Esophagus squamous epithelium (tissue), 4 donors: ENCODE data around the gene PRDM4.

Experiments
- POLR2A ChIP-seq, 4 donors: fragments of 450-650 bp; IDR thresholded peaks; one replicate each; pipeline ENCODE4 v1.6.1; 2017; ENCODE audit warnings: antibody characterized with exemption in 4 of 4, mild to moderate bottlenecking in 4 of 4, moderate library complexity in 3 of 4
- TF ChIP-seq, protein P1 (sequence below), 6 experiments: fragments of 450-650 bp in 4 of 6; fragments of 200-600 bp in 2 of 6; sonication (generic) in 2 of 6; IDR thresholded peaks; one replicate each; pipeline ENCODE4 v1.5.1; 2016 to 2019; ENCODE audit warnings: antibody characterized with exemption in 6 of 6, mild to moderate bottlenecking in 4 of 6, moderate library complexity in 4 of 6

DNA sequence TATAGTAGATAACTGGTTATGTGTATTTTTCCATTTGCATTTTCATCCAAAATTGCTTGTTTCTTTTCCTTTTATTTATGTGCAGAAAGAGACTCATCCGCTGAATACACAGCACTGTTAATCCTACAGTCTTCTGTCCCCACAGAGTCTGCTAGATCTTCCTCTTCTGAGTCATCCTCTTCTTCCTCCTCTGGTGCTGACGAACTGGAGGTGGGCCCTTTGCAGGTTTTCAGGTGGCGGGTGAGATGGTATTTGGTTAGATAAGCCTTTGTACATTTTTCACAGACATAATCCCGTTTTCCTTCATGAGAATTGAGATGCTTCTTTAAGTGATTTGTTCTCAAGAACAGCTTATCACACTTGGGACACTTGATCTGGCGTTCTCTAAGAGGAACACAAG is 26.8 kb downstream of the PRDM4 start:
- TF ChIP-seq, protein P1, sequence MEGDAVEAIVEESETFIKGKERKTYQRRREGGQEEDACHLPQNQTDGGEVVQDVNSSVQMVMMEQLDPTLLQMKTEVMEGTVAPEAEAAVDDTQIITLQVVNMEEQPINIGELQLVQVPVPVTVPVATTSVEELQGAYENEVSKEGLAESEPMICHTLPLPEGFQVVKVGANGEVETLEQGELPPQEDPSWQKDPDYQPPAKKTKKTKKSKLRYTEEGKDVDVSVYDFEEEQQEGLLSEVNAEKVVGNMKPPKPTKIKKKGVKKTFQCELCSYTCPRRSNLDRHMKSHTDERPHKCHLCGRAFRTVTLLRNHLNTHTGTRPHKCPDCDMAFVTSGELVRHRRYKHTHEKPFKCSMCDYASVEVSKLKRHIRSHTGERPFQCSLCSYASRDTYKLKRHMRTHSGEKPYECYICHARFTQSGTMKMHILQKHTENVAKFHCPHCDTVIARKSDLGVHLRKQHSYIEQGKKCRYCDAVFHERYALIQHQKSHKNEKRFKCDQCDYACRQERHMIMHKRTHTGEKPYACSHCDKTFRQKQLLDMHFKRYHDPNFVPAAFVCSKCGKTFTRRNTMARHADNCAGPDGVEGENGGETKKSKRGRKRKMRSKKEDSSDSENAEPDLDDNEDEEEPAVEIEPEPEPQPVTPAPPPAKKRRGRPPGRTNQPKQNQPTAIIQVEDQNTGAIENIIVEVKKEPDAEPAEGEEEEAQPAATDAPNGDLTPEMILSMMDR (IDR thresholded peaks at IDR 0.05), result no peak
- no peak for TF ChIP-seq POLR2A (IDR thresholded peaks at IDR 0.05)
